ENCODE results near the gene FGD3.
A peak's percentile ranks its signal among the peaks of the same experiment; 100 is the strongest.

The FGD3 gene

GRCh38 chr9:93041108-93041802, 93.9 kb downstream of the FGD3 start:
- DNase-seq (ENCODE audit: low spot score): no peak

GRCh38 chr9:93043122-93043521, 95.8 kb downstream of the FGD3 start:
- no peaks in the 10 kb centered on the region for H3K36me3 ChIP-seq (ENCODE audit: low read depth)
- H3K4me1 ChIP-seq (ENCODE audit: insufficient read depth, poor library complexity, severe bottlenecking): no peaks in the 10 kb centered on the region
- H3K9me3 ChIP-seq (ENCODE audit: severe bottlenecking): no peaks in the 10 kb centered on the region
- H3K4me3 ChIP-seq (ENCODE audit: severe bottlenecking): no peak overlapping the region
- no peaks in the 10 kb centered on the region for H3K27me3 ChIP-seq (ENCODE audit: insufficient read depth, poor library complexity, severe bottlenecking)
- ATAC-seq (ENCODE audit: low read depth) (no peak), DNase-seq (ENCODE audit: low spot score) (no peak)
- H3K27ac ChIP-seq (ENCODE audit: poor library complexity, severe bottlenecking): no peak overlapping the region
- TF ChIP-seq CTCF (IDR thresholded peaks at IDR 0.05; ENCODE audit: poor library complexity, severe bottlenecking): no peak

More at GRCh38 chr9:93041108-93041802, 93.9 kb downstream of the FGD3 start:
- TF ChIP-seq CTCF (IDR thresholded peaks at IDR 0.05; ENCODE audit: poor library complexity, severe bottlenecking): no peak
- Histone ChIP-seq H3K36me3 (ENCODE audit: low read depth) (no peaks in the 10 kb centered on the region), H3K27me3 (ENCODE audit: insufficient read depth, poor library complexity, severe bottlenecking) (no peaks in the 10 kb centered on the region), H3K9me3 (ENCODE audit: severe bottlenecking) (no peaks in the 10 kb centered on the region), H3K27ac (ENCODE audit: poor library complexity, severe bottlenecking) (no peak overlapping the region), H3K4me3 (ENCODE audit: severe bottlenecking) (no peak overlapping the region), H3K4me1 (ENCODE audit: insufficient read depth, poor library complexity, severe bottlenecking) (no peaks in the 10 kb centered on the region)
- no peak for ATAC-seq (ENCODE audit: low read depth)

- TF ChIP-seq CTCF (IDR thresholded peaks at IDR 0.05; ENCODE audit: poor library complexity, severe bottlenecking): no peak
- DNase-seq (ENCODE audit: low spot score): no peak
- Histone ChIP-seq H3K9me3 (ENCODE audit: severe bottlenecking) (no peaks in the 10 kb centered on the region), H3K27ac (ENCODE audit: poor library complexity, severe bottlenecking) (no peak overlapping the region), H3K4me3 (ENCODE audit: severe bottlenecking) (no peak overlapping the region), H3K4me1 (ENCODE audit: insufficient read depth, poor library complexity, severe bottlenecking) (no peaks in the 10 kb centered on the region), H3K27me3 (ENCODE audit: insufficient read depth, poor library complexity, severe bottlenecking) (no peaks in the 10 kb centered on the region), H3K36me3 (ENCODE audit: low read depth) (no peaks in the 10 kb centered on the region)
- no peak for ATAC-seq (ENCODE audit: low read depth)
Measured at GRCh38 chr9:93045521-93045920, 98.2 kb downstream of the FGD3 start.

GRCh38 chr9:93048566-93049448, 101.5 kb downstream of the FGD3 start:
- DNase-seq (ENCODE audit: low spot score) (peak; percentile 18), ATAC-seq (ENCODE audit: low read depth) (no peak)
- TF ChIP-seq CTCF (IDR thresholded peaks at IDR 0.05; ENCODE audit: poor library complexity, severe bottlenecking): no peak
- H3K27me3 ChIP-seq (ENCODE audit: insufficient read depth, poor library complexity, severe bottlenecking): no peaks in the 10 kb centered on the region
- no peak overlapping the region for H3K4me3 ChIP-seq (ENCODE audit: severe bottlenecking)
- H3K4me1 ChIP-seq (ENCODE audit: insufficient read depth, poor library complexity, severe bottlenecking): no peaks in the 10 kb centered on the region
- no peak overlapping the region for H3K27ac ChIP-seq (ENCODE audit: poor library complexity, severe bottlenecking)
- no peaks in the 10 kb centered on the region for H3K36me3 ChIP-seq (ENCODE audit: low read depth)
- no peaks in the 10 kb centered on the region for H3K9me3 ChIP-seq (ENCODE audit: severe bottlenecking)

Data from RWPE2 (cell line).